Head of caudate nucleus (tissue), 42 donors: Measurements from ENCODE around the gene GABPB1.

Source experiments
- DNase-seq, 42 donors: peaks; one replicate each; pipeline versions ENCODE4 v3.0.0 to v3.0.0-alpha.2; 2020 to 2021; ENCODE audit warnings: mixed read lengths in 7 of 42
- intact Hi-C: fragments of 100-400 bp; cut with DNase I; formaldehyde crosslinking; loops from one replicate; pipeline ENCODE4 v1.15.0; 2022

The GABPB1 gene

GRCh38 chr15:50353251-50353974 lies 1.6 kb downstream of the GABPB1 start:
- no peak for DNase-seq
- intact Hi-C loops = no loop called here

DNA sequence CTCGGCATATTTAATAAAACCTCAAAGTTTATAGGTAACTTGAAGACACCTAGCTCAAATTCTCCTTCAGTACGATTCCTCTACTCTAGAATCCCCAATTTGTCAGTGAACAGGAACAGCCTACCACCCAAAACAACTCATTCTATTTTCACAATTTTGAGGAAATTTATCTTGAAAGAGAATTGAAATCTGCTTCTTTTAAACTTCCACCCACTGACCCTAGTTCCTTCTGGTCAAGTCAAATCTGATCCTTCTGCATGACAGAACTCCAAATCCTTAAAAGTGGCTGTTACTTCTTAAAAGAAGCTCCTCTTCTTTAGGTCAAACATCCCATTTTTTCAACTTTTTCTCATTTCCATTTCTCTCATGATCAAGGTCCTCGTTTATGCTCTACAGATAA lies 4.4 kb downstream of the GABPB1 start:
- no peak for DNase-seq
- intact Hi-C loops = no loop called here

GRCh38 chr15:50345298-50345697 lies 9.7 kb downstream of the GABPB1 start:
- DNase-seq = no peak
- intact Hi-C loops = no loop called here

- no peak for DNase-seq
Observed at GRCh38 chr15:50344006-50344464, 11.0 kb downstream of the GABPB1 start.

DNA sequence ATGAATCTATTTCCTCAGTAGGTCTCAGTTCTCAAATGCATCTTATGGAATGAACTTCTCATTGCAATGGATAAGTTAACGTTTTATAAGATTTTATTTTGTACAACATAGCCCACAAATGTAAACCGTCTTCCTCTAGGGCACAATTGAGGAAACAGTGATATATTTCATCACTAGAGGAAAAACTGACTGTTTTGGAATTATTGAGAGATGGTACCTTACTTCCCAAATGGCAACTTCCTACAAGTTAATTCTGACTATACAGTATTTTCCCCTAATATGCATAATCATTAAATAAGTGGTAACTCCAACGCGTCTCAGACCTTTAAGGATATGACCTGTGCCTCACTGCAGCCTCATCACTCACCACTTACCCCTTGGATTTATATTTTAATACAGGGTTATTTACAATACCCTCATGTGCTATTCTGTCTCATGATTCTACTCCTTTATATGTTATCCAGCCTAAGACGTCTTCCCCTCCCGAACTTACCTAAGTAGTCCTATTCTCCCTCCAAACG lies 13.3 kb downstream of the GABPB1 start:
- DNase-seq = no peak
- intact Hi-C loops = no loop called here

More at GRCh38 chr15:50344006-50344464, 11.0 kb downstream of the GABPB1 start:
- intact Hi-C loops = no loop called here

DNA sequence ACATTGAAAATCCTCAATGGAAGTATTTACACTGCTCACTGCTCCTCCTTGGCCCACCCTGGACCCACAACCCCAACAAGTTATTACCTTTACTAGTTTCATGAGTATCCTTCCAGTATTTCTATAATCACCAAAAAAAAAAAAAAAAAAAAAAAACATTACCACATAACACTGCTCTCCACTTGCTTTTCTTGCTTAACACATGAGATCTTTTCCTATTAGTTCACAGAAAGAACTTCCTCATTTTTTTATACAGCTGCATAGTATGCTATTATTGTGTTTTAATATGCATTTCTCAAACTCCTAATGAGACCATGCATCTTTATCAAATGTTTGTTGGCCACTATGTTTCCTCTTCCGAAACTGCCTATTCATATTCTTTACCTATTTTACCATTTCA lies 14.6 kb downstream of the GABPB1 start:
- intact Hi-C loops = no loop called here
- DNase-seq = no peak

- intact Hi-C loops = no loop called here
- DNase-seq = no peak
Observed at GRCh38 chr15:50339717-50340116, 15.3 kb downstream of the GABPB1 start.

- intact Hi-C loops = no loop called here
- DNase-seq = no peak
Observed at GRCh38 chr15:50335251-50335650, 19.7 kb downstream of the GABPB1 start.

GRCh38 chr15:50333229-50333628 lies 21.8 kb downstream of the GABPB1 start:
- intact Hi-C loops = no loop called here
- no peak for DNase-seq

DNA sequence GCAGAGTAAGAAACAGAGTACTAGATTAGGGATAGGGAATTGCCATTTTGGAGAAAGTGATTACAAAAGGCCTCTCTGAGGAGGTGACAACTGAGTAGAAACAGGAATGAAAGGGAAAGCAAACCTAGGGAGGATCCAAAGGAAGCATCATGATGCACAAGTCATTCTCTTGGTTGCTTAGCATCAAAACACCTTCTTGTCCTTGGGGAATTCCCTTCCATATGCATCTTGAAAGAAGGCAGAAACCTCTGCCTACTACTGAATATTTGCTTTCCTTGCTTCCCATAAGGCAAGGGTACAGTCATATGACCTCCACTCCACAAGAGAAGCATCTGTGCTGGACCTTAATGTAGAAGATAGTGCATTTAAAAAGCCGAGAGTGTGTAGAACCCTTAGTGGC lies 24.1 kb downstream of the GABPB1 start:
- intact Hi-C loops = no loop called here

GRCh38 chr15:50328116-50328515 lies 26.9 kb downstream of the GABPB1 start:
- DNase-seq = no peak
- intact Hi-C loops = no loop called here

More for the DNA sequence above, 24.1 kb downstream of the GABPB1 start:
- DNase-seq = no peak

DNA sequence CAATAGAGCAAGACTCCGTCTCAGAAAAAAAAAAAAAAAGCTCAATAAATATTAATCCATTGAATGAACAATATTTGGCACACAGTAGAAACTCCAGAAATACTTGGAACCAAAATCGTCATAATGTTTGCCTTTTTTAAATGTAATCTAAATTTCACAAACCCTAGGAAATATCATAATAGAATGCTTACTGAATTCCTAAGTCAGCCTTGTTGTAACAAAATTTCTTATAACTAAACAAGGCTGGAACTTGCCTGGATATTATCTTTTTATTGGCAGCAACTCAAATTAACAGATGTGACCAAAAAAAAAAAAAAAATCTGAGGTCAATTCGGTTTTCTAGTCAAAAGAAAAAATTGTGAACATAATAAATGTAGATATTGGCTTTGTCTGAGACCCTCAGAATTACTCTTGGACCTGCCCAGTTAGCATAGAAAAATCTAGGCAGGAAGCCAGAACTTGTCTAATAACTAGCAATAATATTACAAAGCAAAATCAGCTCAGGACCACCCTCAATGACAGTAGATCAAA lies 33.3 kb downstream of the GABPB1 start:
- intact Hi-C loops = no loop called here
- DNase-seq = no peak

DNA sequence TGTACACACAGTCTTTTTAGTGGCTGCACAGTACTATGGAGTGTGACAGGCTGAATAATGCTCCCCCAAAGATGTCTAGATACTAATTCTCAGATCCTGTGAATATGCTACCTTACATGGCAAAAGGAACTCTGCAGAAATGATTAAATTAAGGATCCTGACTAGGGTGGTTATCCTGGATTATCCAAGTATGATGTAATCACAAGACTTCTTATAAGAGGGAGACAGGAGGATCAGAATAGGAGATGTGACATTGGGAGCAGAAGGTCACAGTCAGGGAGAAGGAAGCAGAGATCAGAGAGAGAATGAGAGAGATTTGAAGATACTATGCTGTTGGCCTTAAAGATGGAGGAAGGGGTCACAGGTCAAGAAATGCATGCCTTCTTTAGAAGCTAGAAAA lies 34.5 kb downstream of the GABPB1 start:
- intact Hi-C loops = no loop called here
- DNase-seq = no peak

- DNase-seq = no peak
- intact Hi-C loops = no loop called here
Observed at GRCh38 chr15:50318697-50319096, 36.3 kb downstream of the GABPB1 start.

- intact Hi-C loops = no loop called here
- DNase-seq = peak in 1 of 42 donors; percentile 3
Observed at GRCh38 chr15:50315814-50316630, 39.0 kb downstream of the GABPB1 start.

DNA sequence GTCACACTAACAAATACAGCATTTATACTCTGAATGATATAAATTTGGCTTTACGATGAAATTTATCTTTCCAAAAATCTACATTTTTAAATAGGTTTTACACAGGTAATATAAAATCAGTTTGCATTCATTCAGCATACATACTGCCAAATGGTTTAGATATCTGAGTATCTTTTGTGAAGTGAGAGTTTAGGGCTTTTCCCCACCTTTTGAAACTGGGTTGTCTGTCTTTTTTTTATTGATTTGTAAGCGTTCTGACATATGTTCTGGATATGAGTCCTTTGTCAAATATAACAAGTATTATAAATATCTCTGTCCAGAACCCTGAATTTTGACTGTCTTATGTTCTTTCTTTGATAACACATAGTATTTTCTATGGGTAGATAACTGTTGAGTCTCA lies 42.4 kb downstream of the GABPB1 start:
- no peak for DNase-seq
- intact Hi-C loops = no loop called here

DNA sequence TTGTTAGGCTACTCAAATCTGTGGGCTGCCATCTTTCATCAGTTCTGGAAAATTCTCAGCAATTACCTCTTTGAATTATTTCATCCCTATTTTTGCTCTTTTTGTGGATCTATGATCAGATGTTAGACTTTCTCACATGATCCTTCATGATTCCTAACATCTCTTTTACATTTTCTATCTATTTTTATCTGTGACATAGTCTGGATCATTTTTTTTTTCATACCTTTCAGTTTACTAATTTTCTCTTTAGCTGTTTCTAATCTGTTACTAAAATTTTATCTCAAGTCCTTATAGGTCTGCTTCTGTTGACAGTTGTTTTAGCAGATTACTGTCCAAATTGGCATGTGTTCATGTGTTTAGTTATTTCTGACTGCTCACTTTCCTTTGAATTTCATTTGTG lies 47.2 kb downstream of the GABPB1 start:
- intact Hi-C loops = no loop called here
- no peak for DNase-seq

DNA sequence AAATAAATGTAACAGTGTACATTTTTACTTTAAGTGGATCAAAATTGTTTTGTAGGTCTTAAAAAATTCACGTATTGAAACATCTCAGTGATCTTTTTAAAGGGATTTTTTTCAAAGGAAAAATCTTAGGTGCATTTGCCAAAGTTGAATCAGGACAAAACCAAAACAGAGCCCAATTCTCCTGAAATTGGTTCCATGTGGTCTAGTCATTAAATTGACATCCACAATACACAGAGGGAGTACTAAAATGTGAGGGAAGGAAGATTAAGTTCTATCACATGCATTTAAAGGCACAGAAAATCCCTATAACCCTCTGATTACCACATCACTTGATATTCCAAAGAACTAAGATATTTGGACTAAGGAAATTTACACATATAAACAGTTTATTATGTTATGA lies 50.2 kb downstream of the GABPB1 start:
- DNase-seq = no peak
- intact Hi-C loops = no loop called here

GRCh38 chr15:50302581-50302980 lies 52.4 kb downstream of the GABPB1 start:
- intact Hi-C loops = no loop called here

GRCh38 chr15:50298340-50298739 lies 56.7 kb downstream of the GABPB1 start:
- intact Hi-C loops = no loop called here
- no peak for DNase-seq

More at GRCh38 chr15:50302581-50302980, 52.4 kb downstream of the GABPB1 start:
- DNase-seq = no peak
